ENCODE data around the gene STPG4.

DNA sequence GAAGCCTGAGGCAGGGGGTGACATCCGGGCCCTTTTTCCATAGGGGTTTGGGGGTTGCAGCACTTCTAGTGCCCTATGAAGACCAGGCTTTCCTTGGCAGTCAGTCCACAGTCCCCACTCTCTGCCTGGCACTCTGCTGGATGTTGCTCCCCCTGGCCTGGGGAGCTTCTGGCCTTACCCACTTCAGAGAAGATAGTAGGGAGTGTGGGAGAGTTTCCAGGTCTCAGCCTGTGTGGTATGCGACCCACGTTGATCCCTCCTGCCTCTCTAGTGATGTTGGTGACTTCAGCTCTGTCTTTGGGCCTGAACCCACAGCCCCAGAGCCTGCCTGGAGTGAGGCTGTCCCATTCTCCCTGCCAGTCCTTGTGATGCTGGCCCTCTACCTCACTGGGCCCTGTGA lies 105.6 kb downstream of the STPG4 start:
- TF ChIP-seq POLR2AphosphoS5 (IDR thresholded peaks at IDR 0.05): no peak
- TF ChIP-seq, protein P1, sequence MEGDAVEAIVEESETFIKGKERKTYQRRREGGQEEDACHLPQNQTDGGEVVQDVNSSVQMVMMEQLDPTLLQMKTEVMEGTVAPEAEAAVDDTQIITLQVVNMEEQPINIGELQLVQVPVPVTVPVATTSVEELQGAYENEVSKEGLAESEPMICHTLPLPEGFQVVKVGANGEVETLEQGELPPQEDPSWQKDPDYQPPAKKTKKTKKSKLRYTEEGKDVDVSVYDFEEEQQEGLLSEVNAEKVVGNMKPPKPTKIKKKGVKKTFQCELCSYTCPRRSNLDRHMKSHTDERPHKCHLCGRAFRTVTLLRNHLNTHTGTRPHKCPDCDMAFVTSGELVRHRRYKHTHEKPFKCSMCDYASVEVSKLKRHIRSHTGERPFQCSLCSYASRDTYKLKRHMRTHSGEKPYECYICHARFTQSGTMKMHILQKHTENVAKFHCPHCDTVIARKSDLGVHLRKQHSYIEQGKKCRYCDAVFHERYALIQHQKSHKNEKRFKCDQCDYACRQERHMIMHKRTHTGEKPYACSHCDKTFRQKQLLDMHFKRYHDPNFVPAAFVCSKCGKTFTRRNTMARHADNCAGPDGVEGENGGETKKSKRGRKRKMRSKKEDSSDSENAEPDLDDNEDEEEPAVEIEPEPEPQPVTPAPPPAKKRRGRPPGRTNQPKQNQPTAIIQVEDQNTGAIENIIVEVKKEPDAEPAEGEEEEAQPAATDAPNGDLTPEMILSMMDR (IDR thresholded peaks at IDR 0.05): no peak

Data from sigmoid colon (tissue), 4 donors.